Measurements from ENCODE around the gene PTPRA. TPM values are rescaled to one million over a fixed set of nuclear protein-coding genes. Genes with fewer than 3 reads are reported as not detected.
A peak's percentile ranks its signal among the peaks of the same experiment; 100 is the strongest.
"Not testable (repeated sequence)": the region's sequence is repeated elsewhere in the genome, so short reads cannot be mapped to it uniquely, and the experiment has no call there.

The PTPRA gene
- total and polyA plus RNA-seq, 12 donors = 16.3 to 94.7 (median 46.3) TPM

DNA sequence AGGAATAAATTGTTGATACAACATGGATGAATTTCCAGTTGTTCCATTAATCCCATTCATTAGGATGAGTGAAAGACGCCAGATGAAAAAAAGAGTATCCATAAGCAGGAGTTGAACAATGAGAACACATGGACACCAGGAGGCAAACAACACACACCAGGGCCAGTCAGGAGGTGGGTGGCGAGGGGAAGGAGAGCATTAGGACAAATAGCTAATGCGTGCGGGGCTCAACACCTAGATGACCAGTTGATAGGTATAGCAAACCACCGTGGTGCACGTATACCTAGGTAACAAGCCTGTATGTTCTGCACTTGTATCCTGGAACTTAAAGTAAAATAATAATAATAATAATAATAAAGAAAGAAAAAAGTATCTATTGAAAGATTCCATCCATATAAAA lies 43.9 kb upstream of the PTPRA start:
- TF ChIP-seq POLR2A (IDR thresholded peaks at IDR 0.05) = no peak
- TF ChIP-seq CTCF (IDR thresholded peaks at IDR 0.05) = no peak
- H3K4me3 ChIP-seq = no peak overlapping the region
- H3K4me1 ChIP-seq (replicated peaks in 1 of 2) = no peaks in the 10 kb centered on the region
- no peaks in the 10 kb centered on the region for H3K9me3 ChIP-seq (replicated peaks in 1 of 3)
- H3K27ac ChIP-seq = no peak overlapping the region
- no peaks in the 10 kb centered on the region for H3K36me3 ChIP-seq (replicated peaks in 1 of 2)
- intact Hi-C loops (cut with DNase I) = no loop called here
- peak in 2 of 7 donors; percentile 7 to 18 for DNase-seq
- peaks cover 6% of the 10 kb centered on the region for H3K27me3 ChIP-seq
- WGBS, 4 donors = 65 to 77% (median 72%) methylated on average over 6 of the region's 6 CpGs

- peak in 1 of 7 donors; percentile 30 for DNase-seq
- intact Hi-C loops (cut with DNase I); H3K27me3 ChIP-seq: not testable (repeated sequence)
These were observed 42.1 kb upstream of the PTPRA start for GRCh38 chr20:2831206-2831605.

GRCh38 chr20:2833761-2834160 lies 39.5 kb upstream of the PTPRA start:
- TF ChIP-seq POLR2A (IDR thresholded peaks at IDR 0.05) (no peak), CTCF (IDR thresholded peaks at IDR 0.05) (no peak)
- no peak overlapping the region for H3K4me3 ChIP-seq
- H3K36me3 ChIP-seq (replicated peaks in 1 of 2) = no peaks in the 10 kb centered on the region
- DNase-seq = no peak
- intact Hi-C loops (cut with DNase I) = no loop called here
- no peaks in the 10 kb centered on the region for H3K9me3 ChIP-seq (replicated peaks in 1 of 3)
- H3K4me1 ChIP-seq (replicated peaks in 1 of 2) = no peaks in the 10 kb centered on the region
- 69 to 81% (median 74%) methylated on average over 1 of the region's 1 CpG for WGBS, 4 donors
- no peak overlapping the region for H3K27ac ChIP-seq
- H3K27me3 ChIP-seq = peaks cover 2% of the 10 kb centered on the region

More at GRCh38 chr20:2831206-2831605, 42.1 kb upstream of the PTPRA start:
- not testable (repeated sequence) for H3K9me3 ChIP-seq (replicated peaks in 1 of 3); H3K4me3 ChIP-seq; H3K27ac ChIP-seq; H3K4me1 ChIP-seq (replicated peaks in 1 of 2); H3K36me3 ChIP-seq (replicated peaks in 1 of 2)
- 62 to 85% (median 77%) methylated on average over 7 of the region's 7 CpGs for WGBS, 4 donors

DNA sequence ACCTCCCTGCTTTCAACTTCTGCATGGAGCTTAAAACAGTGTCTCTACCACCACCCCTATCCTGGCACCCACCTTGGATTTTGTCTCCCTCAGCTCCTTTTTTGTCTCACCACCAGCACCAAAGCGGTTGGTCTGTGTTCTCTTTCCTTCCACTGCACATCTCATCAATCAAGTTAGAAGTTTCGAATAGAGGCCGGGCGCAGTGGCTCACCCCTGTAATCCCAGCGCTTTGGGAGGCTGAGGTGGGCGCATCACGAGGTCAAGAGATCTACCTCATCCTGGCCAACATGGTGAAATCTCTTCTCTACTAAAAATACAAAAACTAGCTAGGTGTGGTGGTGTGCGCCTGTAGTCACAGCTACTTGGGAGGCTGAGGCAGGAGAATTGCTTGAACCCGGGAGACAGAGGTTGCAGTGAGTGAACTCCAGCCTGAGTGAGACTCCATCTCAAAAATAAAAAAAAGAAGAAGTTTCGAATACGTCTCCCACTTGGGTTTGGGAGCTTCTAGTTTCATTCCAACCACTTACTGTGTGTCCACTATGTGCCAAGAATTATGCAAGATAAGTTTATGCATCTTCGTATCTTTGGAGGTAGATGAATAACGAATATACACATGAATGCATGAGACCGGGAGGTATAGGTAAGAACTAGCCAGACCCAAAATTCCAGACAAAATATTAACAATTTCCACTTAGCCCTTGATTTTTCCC lies 38.7 kb upstream of the PTPRA start:
- WGBS, 4 donors = 87 to 95% (median 90%) methylated on average over 14 of the region's 14 CpGs
- Histone ChIP-seq H3K4me3 (no peak overlapping the region), H3K27ac (no peak overlapping the region), H3K9me3 (replicated peaks in 1 of 3) (no peaks in the 10 kb centered on the region), H3K27me3 (no peaks in the 10 kb centered on the region), H3K36me3 (replicated peaks in 1 of 2) (no peaks in the 10 kb centered on the region), H3K4me1 (replicated peaks in 1 of 2) (peaks cover 0 to under 1% of the 10 kb centered on the region in 2 donors)
- TF ChIP-seq POLR2A (IDR thresholded peaks at IDR 0.05) (no peak), CTCF (IDR thresholded peaks at IDR 0.05) (no peak)
- peak in 1 of 7 donors; percentile 14 for DNase-seq
- intact Hi-C loops (cut with DNase I) = no loop called here

DNA sequence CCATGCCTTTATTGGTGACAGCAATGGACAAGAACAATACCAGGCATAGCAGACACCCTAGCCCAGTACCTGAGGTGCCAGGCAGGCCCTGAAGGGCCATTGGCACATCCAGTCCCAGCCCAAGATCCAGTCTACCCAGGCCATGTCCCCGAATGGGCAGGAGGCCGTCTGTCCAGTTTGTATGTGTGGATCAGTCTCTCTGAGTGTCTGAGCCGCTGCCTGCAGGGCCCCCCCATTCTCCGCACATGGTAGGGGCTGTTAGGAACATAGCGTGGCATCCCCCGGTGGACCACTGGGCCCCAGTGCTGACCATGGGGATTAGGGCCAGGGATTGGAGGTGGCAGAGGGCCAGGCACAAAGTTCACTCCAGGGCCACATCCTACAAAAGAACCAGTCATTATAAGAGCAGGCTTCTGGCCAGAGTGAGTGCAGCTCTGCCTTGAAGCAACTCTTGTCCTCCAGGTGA lies 37.9 kb upstream of the PTPRA start:
- H3K27ac ChIP-seq = no peak overlapping the region
- intact Hi-C loops (cut with DNase I) = no loop called here

More for the DNA sequence above, 37.9 kb upstream of the PTPRA start:
- Histone ChIP-seq H3K9me3 (replicated peaks in 1 of 3) (no peaks in the 10 kb centered on the region), H3K36me3 (replicated peaks in 1 of 2) (no peaks in the 10 kb centered on the region), H3K4me1 (replicated peaks in 1 of 2) (peaks cover 5 to 6% of the 10 kb centered on the region in 2 donors), H3K4me3 (no peak overlapping the region), H3K27me3 (no peaks in the 10 kb centered on the region)
- no peak for TF ChIP-seq POLR2A (IDR thresholded peaks at IDR 0.05)
- TF ChIP-seq CTCF (IDR thresholded peaks at IDR 0.05) = no peak
- DNase-seq = no peak
- 80 to 97% (median 93%) methylated on average over 1 to 6 of the region's 6 CpGs for whole genome bisulfite sequencing, 4 donors

Data from adrenal gland (tissue), 12 donors.